Keratinocyte (primary cell): Measurements from ENCODE around the gene GATA5. TPM values are rescaled to one million over a fixed set of nuclear protein-coding genes. Genes with fewer than 3 reads are reported as not detected.

Source experiments
- DNase-seq: peaks from one replicate; pipeline ENCODE4 v3.0.0-alpha.2; 2011; ENCODE audit warnings: low read depth, missing footprints, low spot score
- FAIRE-seq: peaks from 2 replicates; lab custom pipeline; 2011; peaks lifted over from hg19 to GRCh38; lab: Jason Lieb, UNC
- H2AFZ ChIP-seq: 2 replicates; pipeline ENCODE4 v1.6.0; 2012; ENCODE audit warnings: low read length, control low read depth, inconsistent platforms; ENCODE audit not compliant: control insufficient read depth
- H3K27ac ChIP-seq: 2 replicates; pipeline ENCODE4 v1.5.1; 2011; ENCODE audit warnings: low read length; ENCODE audit not compliant: control insufficient read depth, insufficient read depth
- H3K27me3 ChIP-seq: 3 replicates; pipeline ENCODE4 v1.6.0; 2011; ENCODE audit warnings: low read length; ENCODE audit not compliant: control insufficient read depth, insufficient read depth; ENCODE audit errors: extremely low read depth
- H3K36me3 ChIP-seq, 2 experiments: 2 replicates in 1 of 2; 3 replicates in 1 of 2; pipeline ENCODE4 v1.5.1; 2011; ENCODE audit warnings: low read length in 2 of 2, mild to moderate bottlenecking in 1 of 2; ENCODE audit not compliant: control insufficient read depth in 2 of 2, insufficient read depth in 2 of 2; ENCODE audit errors: extremely low read depth in 1 of 2
- H3K4me1 ChIP-seq: 3 replicates; pipeline ENCODE4 v1.5.1; 2011; ENCODE audit warnings: low read length; ENCODE audit not compliant: control insufficient read depth, insufficient read depth; ENCODE audit errors: extremely low read depth
- H3K4me2 ChIP-seq: 3 replicates; pipeline ENCODE4 v1.6.0; 2011; ENCODE audit warnings: low read depth, low read length; ENCODE audit not compliant: control insufficient read depth, insufficient read depth; ENCODE audit errors: extremely low read depth
- H3K4me3 ChIP-seq, 3 experiments: fragments of 200-600 bp in 1 of 3; sonication (generic) in 1 of 3; 2 replicates in 2 of 3; 3 replicates in 1 of 3; pipeline ENCODE4 v1.5.1; 2011 to 2016; ENCODE audit warnings: low read length in 3 of 3, mild to moderate bottlenecking in 3 of 3, control low read depth in 2 of 3, inconsistent platforms in 1 of 3, low read depth in 1 of 3, mixed read lengths in 1 of 3, mixed run types in 1 of 3, moderate library complexity in 1 of 3; ENCODE audit not compliant: control insufficient read depth in 2 of 3, insufficient read depth in 2 of 3; ENCODE audit errors: extremely low read depth in 1 of 3
- H3K79me2 ChIP-seq: 2 replicates; pipeline ENCODE4 v1.6.0; 2012; ENCODE audit warnings: low read length; ENCODE audit not compliant: control insufficient read depth, insufficient read depth
- H3K9ac ChIP-seq: 3 replicates; pipeline ENCODE4 v1.6.0; 2011; ENCODE audit warnings: low read length; ENCODE audit not compliant: control insufficient read depth, insufficient read depth; ENCODE audit errors: extremely low read depth
- H3K9me1 ChIP-seq: 3 replicates; pipeline ENCODE4 v1.6.0; 2011; ENCODE audit warnings: low read length; ENCODE audit not compliant: control insufficient read depth, insufficient read depth; ENCODE audit errors: extremely low read depth
- H3K9me3 ChIP-seq: 2 replicates; pipeline ENCODE4 v1.5.1; 2012; ENCODE audit warnings: low read depth, low read length; ENCODE audit not compliant: control insufficient read depth
- H4K20me1 ChIP-seq: 3 replicates; pipeline ENCODE4 v1.6.0; 2011; ENCODE audit warnings: low read length; ENCODE audit not compliant: control insufficient read depth, insufficient read depth; ENCODE audit errors: extremely low read depth
- CTCF ChIP-seq, 3 experiments: IDR thresholded peaks in 1 of 3; conservative IDR thresholded peaks in 1 of 3; optimal IDR thresholded peaks in 1 of 3; 2 replicates in 2 of 3; 3 replicates in 1 of 3; pipeline versions ENCODE3 to v1.5.1; 2011; ENCODE audit warnings: low read length in 3 of 3, mild to moderate bottlenecking in 3 of 3, moderate library complexity in 2 of 3, control low read depth in 1 of 3, inconsistent platforms in 1 of 3; ENCODE audit not compliant: insufficient read depth in 2 of 3; ENCODE audit errors: extremely low read depth in 1 of 3
- EZH2 ChIP-seq: IDR thresholded peaks from one replicate; pipeline ENCODE4 v1.6.1; 2012; ENCODE audit warnings: inconsistent platforms, mild to moderate bottlenecking, low read length, moderate library complexity
- dilution Hi-C: fragments of 300-500 bp; cut with MboI; formaldehyde crosslinking; loops from one replicate; pipeline ENCODE4 v1.7.0; 2020; ENCODE audit warnings: low sequenced_read_pairs; ENCODE audit not compliant: extremely low pct_ligation_motif_present
- polyA plus RNA-seq, 5 experiments: library from polyadenylated mRNA; depleted of rRNA in 3 of 5; stranded (reverse) in 3 of 5; stranded (forward) in 1 of 5; unstranded in 1 of 5; fragments of >200 nt; gene quantifications; 1 replicate in 1 of 5; 2 replicates in 3 of 5; 3 replicates in 1 of 5; pipeline versions ENCODE4 v1.2.1 to v1.2.3, GENCODE V29; 2011 to 2012; ENCODE audit warnings: missing spikeins in 2 of 5, low read depth in 1 of 5, low replicate concordance in 1 of 5

Gene GATA5
- polyA plus RNA-seq, 1 donor (not counting 4 experiments of a cell fraction or from before 2014, with no cell fraction given) = not detected

DNA sequence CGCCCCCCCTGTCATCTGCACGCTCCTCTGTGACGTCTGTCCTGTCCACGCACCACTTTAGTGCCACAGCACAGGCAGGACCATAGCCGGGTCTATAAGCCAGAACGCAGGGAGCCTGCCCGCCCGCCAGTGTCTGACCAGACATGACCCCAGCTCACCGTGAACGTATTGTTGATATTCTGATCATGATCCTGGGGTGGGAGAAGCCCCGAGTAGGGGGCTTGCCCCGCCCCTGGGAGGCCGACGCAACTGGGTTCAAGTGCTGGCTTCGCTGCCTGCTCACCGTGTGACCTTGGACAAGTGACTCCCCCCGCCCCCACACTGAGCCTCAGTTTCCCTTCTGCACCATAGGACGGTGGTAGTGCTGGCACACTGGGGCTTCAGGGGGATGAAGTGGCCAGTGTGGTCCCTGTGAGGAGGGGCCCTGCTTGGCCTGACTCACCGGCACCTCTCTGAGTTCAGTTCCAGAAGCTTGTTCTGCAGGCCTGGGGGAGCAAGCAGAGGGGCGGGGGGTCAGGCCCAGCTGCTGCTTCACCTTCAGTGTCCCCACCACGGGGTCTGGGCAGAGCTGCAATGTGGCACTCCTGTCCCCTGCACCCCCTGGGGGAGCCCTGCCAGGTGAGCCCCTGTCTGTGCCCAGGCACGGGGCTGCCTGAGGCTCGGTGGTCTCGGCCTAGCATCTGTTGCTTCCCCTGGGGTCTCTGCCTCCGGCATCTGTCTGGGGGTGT, 57.6 kb downstream of the GATA5 start:
- FAIRE-seq = no peak
- no peaks in the 10 kb centered on the region for H3K79me2 ChIP-seq
- no peaks in the 10 kb centered on the region for H3K4me1 ChIP-seq
- H3K27ac ChIP-seq = no peak overlapping the region
- TF ChIP-seq EZH2 (no peak), CTCF (optimal IDR thresholded peaks at IDR 0.05 in 1 of 3, IDR thresholded peaks at IDR 0.05 in 1 of 3, conservative IDR thresholded peaks at IDR 0.05 in 1 of 3; ENCODE audit: extremely low read depth in 1 of 3, insufficient read depth in 2 of 3, low read length in 3 of 3) (no peak)
- H4K20me1 ChIP-seq = no peaks in the 10 kb centered on the region
- H3K9me1 ChIP-seq = no peaks in the 10 kb centered on the region
- H3K4me3 ChIP-seq = no peak overlapping the region
- H3K9me3 ChIP-seq = no peaks in the 10 kb centered on the region
- no peak overlapping the region for H3K9ac ChIP-seq
- no peaks in the 10 kb centered on the region for H3K36me3 ChIP-seq
- peaks cover 10% of the 10 kb centered on the region for H3K27me3 ChIP-seq
- dilution Hi-C loops = no loop called here
- no peak overlapping the region for H3K4me2 ChIP-seq
- no peak overlapping the region for H2AFZ ChIP-seq
- no peak for DNase-seq

DNA sequence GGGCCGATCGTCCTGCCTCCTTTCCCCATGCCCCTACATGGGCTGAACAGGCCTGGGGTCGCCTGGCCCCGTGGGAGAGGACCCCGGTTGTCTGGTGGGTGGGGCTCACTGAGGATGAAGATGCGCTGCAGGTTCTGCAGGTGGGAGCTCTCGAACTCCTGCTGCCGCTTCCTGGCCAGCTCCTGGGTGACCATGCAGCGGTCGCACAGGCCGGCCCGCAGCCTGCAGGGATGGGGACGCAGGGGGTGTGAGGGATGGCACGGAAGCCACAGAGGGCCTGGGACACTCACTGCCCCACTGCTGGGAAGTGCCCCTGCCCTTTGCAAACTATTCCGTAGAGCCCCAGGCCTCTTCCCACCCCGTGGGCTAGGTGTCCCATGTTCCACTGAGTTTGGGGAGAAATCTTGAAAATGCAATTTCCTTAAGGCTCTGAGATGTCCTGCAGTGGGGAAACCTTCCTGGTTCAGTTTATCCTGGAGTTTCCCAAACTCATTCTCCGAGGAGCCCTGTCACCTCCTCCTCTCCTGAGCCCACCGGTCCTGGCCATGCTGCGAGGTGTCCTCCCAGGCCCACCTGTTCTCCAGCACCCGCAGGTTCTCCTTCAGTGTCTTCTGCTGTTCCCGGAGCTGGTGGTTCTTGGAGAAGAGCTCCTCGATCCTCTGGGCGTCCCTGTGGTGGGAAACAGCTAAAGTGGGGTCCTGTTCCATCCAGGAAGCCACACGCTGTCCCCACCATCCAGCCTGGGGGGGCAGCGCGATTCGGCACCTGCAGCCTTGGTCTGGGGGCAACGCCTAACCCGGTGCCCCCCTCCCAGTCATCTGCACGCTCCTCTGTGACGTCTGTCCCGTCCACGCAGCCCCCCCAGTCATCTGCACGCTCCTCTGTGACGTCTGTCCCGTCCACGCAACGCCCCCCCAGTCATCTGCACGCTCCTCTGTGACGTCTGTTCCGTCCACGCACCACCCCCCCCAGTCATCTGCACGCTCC, 58.9 kb downstream of the GATA5 start:
- FAIRE-seq (no peak), DNase-seq (no peak)
- Histone ChIP-seq H3K9me3 (no peaks in the 10 kb centered on the region), H3K27me3 (peaks cover 8% of the 10 kb centered on the region), H3K4me2 (no peak overlapping the region), H3K36me3 (no peaks in the 10 kb centered on the region), H4K20me1 (no peaks in the 10 kb centered on the region), H3K4me3 (no peak overlapping the region), H3K4me1 (no peaks in the 10 kb centered on the region), H3K9ac (no peak overlapping the region), H3K27ac (no peak overlapping the region), H3K9me1 (no peaks in the 10 kb centered on the region), H3K79me2 (no peaks in the 10 kb centered on the region), H2AFZ (no peak overlapping the region)
- dilution Hi-C loops = no loop called here
- no peak for TF ChIP-seq CTCF (optimal IDR thresholded peaks at IDR 0.05 in 1 of 3, IDR thresholded peaks at IDR 0.05 in 1 of 3, conservative IDR thresholded peaks at IDR 0.05 in 1 of 3; ENCODE audit: extremely low read depth in 1 of 3, insufficient read depth in 2 of 3, low read length in 3 of 3)
- TF ChIP-seq EZH2 = no peak
